CD4-positive, alpha-beta T cell treated with Interferon gamma for 1 hour (primary cell): ENCODE data around the gene CST4.
"Not testable (repeated sequence)": the region's sequence is repeated elsewhere in the genome, so short reads cannot be mapped to it uniquely, and the experiment has no call there.

Source experiments
- DNase-seq: peaks from one replicate; pipeline ENCODE4 v3.0.0-alpha.2; 2020

The CST4 gene

DNA sequence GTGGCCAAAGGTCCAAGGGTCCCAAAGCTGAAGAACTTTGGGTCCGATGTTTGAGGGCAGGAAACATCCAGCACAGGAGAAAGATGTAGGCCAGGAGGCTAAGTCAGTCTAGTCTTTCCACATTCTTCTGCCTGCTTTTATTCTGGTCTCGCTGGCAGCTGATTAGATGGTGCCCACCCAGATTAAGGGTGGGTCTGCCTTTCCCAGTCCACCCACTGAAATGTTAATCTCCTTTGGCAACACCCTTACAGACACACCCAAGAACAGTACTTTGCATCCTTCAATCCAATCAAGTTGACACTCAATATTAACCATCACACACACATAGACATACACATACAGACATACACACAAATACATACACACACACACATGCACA lies 29.2 kb downstream of the CST4 start:
- not testable (repeated sequence) for DNase-seq

DNA sequence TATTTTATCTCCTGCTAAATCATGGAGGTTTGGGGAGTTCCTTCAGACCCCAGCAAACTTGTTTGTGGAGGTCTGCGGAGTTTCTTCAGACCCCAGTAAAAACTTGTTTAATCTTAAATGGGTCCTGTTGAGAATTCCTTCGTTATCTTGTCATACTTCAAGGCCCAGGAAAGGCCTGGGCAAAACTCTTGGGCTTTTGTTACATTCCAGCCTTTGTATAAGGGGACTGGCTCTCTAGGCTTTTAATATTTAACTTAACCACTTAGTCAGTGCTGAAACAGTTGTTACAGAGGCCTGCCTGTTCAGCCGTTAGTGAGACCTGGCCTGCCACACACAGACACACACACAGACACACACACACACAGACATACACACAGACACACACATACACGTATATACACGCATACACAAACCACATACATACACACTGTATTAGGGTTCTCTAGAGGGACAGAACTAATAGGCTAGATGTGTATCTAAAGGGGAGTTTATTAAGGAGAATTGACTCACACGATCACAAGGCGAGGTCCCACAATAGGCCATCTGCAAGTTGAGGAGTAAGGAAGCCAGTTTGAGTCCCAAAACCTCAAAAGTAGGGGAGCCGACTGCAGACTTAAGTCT lies 29.7 kb downstream of the CST4 start:
- DNase-seq, result no peak

DNA sequence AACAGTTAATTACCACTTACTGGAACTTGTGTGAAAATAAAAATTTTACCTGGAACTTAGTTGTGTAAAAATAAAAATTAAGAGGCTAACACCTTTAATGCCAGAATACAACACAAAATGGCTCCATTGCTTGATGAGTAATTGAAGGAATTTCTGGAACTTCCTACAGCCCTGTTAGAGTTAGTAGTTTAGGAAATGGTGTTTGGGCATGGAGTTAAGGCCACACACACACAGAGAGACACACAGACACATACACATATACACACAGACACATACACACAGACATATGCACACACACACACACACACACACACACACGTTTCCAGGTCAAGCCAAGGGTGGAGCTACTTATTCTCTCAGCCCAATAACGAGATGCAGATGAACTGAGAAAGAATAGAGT lies 30.5 kb downstream of the CST4 start:
- DNase-seq, result no peak

DNA sequence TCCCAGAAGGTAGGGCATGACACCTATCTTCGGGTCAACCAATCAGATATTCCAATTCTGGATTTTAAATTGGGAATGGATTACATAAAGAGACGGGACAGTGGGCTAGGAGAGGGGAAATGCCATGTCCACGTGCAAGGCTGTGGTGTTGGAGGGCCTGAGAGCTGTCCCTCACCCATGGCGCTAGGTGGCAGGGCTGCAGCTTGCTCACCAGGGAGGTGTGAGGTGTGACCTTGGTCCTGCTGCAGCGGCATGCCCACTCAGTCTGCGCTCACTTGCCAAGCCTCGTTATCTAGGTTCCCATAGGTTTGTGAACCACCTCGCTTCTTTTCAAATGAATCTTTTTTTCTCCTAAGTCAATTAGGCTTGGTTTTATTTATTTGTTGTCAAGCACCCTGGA lies 31.6 kb downstream of the CST4 start:
- DNase-seq, result no peak

DNA sequence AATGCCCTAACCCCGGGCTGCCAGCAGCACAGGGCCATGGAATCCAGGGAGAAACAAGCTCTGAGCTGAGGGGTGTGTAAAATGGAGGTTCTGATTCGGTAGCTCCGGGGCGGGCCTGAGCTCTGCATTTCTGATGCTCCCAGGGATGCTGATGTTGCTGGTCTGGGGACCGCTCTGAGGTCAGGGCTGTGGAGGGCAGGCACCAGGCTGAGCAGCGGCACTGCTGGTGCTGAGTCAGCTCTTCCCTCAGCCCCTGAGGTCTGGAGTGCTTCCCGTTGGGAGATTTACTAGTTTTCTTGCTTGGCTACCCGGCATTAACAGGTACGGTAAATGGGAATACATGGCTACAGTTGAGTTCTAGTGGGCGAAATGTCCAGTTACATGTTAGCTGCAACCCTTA lies 32.5 kb downstream of the CST4 start:
- no peak for DNase-seq

DNA sequence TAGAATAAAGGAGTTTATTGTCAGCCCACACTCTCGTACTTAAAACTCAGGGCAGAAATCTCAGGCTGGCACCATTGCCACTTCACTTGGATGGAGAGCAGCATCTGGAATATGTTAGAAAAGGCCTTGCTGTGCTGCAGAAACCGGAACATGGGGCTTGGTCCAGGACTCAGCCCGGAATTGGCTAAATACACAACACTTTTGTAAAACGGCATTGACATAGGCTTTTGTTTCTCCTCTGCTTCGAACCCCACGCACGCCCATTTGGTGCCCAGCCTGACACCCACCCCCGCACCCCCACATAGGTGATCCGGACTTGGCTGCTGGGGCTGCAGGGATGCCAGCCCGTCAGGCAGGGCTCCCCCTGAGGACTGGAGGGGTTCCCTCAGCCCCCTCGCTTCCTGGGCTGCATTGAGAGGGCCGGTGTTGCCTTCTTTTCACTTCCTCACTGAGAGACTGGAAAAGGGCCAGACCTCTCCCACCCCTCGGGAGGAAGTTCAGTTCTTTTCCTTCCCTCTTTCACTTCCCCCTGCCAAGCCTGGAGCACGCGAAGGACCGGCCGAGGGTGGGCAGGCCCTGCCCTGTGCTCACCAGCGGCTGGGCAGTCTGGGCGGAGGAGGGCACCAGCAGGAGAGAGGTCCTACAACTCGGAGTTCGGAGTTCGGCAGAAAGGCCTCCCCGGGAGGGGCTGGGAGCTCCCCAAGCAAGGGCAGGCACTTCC lies 33.2 kb downstream of the CST4 start:
- DNase-seq, result peak; percentile 49

DNA sequence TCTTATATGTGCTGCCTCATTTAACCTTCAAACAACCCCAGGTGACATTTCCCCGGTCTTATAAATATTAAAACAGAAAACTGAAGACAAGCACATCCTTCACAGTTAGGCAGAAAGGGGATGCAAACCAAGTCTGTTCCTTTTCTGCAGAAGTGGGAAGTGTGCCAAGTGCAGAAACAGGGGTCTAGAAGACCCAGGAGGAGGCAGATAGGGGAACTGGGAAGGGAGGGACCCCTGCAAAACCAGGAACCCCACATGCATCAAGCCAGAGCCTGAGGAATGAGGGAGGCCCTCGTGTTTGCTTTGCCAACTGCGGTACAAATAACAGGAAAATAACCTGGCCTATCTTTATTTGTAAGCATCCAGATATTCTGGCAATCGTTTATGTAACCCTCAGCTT lies 34.1 kb downstream of the CST4 start:
- DNase-seq, result no peak

DNA sequence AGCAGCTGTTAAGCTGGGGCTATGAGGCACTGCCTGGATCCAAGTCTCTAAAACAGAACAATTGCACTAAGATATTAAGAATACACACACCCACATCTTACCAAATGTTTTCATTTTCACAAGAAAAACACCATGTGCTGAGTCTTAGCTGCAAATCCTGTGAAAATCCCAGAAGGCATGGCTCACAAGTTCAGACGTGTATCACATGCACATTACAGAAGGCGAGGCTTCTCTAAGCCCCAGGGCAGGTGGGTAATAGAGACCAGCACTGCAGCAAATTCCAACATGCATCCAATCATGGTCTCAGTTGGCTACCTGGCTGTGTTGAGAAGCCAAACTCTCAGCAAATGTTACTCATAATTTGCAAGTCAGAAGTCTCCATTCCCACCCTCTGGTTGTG lies 34.8 kb downstream of the CST4 start:
- no peak for DNase-seq

DNA sequence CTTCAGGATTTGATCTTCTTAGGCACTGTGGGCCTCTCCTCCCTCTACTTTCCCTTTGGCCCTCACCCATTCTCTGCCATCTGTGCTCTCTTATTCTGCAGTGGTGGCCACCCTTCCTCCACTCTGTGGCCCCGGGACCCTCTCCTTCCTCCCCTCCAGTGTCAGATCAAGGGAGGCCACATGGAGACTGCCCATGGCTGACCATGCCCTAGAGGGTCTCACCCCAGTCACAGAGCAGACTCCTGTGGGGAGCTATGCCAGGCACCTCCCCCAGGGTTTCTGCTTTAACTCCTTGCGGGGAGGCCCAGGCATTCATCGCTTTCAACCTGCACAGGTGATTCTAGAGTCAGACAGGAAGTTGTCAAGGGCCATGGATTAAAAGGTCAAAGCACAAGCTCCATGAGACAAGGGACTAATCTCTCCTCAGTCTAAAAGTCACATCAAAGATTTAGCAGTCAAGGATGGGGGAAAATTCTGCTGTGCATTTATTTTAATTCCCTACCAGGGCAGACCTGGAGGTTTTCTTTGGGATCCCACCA lies 35.4 kb downstream of the CST4 start:
- DNase-seq, result no peak

DNA sequence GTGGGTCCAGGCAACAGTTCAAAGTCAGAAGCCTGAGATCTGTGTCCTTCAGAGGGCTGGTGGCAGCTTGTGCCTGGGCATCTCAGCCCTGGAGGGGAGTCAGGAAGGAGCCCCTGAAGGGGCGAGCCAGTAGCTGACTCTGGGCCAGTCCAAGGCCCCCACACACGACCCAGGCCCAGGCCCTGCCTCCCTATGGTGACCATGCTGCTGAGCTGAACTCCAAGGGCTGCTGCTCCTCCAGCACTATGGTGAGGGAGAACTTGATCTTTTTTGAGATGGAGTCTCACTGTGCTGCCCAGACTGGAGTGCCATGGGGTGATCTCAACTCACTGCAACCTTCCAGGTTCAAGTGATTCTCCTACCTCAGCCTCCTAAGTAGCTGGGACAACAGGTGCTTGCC lies 35.9 kb downstream of the CST4 start:
- no peak for DNase-seq

DNA sequence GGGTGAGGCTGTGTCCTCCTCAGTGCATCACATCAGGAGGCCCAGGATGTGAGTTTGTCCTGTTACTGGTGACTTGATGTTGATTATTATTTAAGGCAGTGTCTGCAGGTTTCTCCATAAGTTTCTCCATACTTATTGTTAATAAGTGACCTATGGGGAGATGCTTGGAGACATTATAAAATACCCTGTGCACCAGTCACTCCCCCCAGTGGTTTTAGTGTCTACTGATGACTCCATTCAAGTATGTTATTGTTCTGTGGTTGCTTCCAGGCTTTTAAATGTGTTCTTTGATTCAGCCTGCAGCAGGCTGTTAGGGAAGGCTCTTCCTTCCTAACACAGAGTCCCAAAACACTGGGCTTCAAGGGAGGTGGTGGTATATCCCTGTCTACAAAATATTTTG lies 36.5 kb downstream of the CST4 start:
- DNase-seq, result no peak

DNA sequence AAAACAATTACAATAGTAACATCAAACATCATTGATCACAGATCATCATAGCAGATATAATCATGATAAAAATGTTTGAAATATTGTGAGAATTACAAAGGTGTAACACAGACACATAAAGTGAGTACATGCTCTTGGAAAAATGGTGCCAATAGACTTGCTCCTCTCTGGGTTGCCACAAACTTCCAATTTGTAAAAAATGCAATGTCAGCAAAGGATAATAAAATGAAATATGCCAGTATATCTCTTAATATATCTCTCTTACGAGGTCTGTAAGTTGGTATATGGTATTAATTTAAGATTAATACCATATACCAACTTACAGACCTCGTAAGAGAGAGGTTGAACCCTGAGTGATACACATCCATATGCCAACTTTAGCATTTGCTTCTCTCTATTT lies 37.7 kb downstream of the CST4 start:
- DNase-seq, result no peak

DNA sequence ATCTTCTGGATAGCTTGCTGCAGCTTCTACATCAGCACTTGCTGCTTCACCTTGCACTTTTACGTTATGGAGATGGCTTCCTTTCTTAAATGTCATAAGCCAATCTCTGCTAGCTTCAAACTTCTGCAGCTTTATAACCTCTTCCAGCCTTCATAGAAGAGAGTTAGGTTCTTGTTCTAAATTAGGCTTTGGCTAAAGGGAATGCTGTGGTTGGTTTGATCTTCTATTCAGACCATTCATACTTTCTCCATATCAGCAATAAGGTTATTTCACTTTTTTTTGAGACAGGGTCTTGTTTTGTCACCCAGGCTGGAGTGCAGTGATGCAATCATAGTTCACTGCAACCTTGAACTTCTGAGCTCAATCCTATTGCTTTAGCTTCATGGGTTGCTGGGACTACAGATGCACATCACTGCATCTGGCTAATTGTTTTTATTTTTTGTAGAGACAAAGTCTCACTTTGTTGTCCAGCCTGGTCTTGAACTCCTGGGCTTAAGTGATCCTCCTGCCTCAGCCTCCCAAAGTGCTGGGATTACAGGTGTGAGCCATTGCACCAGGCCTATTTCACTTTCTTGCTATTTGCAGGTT lies 38.9 kb downstream of the CST4 start:
- DNase-seq, result no peak

DNA sequence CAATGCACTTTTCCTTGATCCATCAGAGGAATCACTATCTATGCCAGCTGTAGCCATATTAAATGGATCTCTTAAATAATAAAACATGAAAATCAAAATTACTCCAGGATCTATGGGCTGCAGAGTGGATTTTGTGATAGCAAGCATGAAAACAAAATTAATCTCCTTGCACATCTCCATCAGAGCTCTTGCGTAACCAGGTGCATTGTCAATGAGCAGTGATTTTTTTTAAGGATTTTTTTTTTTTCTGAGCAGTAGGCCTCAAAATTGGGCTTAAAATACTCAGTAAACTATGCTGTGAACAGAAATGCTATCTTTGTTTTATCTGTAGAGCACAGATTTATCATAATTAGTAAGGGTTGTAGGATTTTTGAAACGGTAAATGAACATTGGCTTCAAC lies 39.6 kb downstream of the CST4 start:
- DNase-seq, result no peak

DNA sequence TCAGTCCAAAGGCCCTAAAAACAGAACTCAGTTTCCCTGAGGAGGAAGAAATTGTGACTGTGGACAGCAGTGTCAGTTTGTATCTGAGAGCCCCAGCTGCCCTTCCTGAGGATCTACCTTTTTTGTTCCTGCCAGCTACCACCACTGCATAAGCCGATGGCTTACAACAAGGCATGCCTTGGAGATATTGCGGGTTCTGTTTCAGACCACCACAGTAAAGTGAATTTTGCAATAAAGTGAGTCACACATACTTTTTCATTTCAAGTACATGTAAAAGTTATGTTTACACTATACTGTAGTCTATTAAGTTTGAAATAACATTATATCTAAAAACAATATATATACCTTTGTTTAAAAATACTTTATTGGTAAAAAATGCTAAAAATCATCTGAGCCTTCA lies 41.5 kb downstream of the CST4 start:
- no peak for DNase-seq

DNA sequence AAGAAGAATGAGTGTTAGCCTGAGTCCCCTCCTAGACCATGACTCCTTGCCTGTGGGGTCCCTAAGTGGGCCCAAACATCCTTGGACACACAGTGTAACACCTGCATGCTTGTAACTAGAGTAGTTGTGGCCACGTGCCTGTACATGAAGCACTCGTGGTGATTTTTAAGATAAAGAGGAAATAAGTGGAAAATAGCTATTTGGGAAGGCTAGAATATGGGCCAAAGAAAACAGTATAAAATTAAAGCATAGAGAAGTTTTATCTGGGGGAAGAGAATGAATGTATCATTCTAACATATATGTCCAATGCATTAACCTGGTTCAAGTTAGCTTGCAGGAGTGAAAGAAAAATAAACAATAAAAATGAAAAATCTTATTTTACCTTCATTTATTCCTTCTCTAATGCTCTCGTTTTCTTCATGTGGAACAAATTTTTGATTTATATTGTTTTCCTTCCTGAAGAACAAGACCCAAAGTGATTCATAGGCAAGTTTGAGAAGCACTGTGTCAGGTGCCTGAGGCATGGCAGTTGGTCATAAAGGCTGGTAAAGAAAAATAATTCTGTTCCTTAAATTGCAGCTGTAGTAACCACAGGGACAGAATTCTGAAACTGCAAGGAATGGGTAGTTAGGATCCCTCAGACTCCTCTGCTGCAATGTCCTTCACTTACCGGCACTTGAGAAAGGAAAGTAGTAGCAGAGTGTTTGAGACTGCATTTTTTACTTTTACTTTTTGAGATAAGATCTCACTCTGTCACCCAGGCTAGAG lies 42.5 kb downstream of the CST4 start:
- no peak for DNase-seq

DNA sequence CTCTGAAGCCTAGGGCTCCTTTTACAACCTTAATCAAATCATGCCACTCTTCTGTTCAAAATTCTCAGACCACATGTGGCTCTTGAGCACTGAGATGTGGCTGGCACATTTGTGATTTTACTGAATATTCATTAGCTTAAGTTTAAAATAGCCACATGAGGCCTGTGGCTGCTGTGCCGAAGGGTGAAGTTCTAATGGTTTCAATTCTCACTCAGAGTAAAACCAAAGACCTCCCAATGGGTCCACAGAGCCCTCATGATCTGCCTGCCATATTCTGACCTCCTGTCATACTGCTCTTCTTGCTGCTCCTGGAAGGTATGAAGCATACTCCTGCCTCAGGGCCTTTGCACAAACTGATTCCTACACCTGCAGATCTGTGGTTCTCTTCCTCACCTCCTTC lies 43.3 kb downstream of the CST4 start:
- no peak for DNase-seq

DNA sequence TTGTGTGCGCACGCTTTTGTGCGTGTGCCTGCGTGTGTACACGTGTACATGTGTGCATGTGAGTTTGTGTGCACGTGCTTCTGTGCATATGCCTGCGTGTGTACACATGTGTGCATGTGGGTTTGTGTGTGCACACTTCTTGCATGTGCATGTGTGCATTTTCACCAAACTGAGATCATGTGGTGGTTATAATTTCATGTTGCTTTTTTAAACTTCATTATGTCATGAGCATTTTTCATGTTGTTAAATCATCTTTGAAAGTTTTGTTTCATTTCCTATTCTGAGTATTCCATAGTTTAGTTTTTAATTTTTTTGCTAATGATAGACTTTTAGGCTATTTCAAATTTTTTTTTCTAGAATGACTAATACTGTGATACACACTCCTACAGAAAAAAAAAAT lies 44.7 kb downstream of the CST4 start:
- no peak for DNase-seq

DNA sequence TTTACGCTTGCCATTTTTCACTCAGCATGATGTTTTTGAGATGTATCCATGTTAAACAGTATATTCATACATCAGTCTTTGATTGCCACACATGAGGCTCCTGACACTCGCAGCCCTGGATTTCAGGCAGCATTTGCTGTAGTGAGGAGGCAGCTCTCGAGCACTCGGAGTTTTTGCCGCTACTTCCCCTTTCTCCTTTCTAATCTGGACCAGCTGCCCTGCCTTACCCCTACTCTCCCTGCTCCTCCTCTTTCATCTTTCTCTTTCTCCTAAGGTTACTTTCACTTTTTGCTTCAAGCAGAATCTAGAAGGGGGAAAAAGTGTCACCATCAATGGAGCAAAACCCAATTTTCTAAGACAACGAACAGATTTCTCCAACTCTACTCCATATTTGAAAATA lies 45.2 kb downstream of the CST4 start:
- DNase-seq, result no peak

DNA sequence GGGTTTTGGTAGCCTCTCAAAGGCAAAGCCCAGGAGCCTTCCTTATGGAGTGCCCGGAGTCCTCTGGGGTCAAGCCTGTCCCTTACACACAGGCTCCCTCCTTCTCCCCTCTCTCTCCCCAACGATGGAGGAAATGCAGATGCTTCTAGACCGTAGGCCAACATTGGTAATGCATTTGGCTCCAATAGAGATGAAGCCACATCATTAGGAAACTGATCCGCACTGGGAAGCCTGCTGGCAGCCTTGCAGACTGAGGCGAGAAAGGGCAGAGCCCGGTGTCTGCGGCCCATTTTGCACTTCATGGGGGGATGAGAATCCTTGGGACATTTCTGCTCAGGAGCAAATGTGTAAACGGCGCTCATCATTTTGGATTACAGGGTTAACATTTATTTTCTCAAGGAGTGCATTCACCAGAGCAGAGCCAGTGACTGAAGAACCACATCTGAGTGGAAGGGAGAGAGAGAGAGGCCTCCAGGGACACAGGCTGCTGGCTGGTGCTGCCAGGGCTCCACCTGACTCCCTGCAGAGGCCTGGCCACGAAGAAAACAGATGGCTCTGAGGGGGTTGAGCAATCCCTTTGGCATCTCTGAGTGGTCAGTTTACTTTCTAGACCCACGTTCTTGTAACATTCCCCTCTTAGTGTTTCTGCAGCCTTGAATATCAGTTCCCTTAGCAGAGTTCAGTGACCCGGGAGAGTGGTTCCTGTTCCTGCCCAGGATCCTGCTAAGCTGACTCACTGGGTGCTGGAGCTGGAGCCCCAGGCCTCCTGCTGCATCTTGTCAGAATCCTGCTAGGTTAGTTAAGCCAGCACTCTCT lies 46.7 kb downstream of the CST4 start:
- DNase-seq, result no peak

DNA sequence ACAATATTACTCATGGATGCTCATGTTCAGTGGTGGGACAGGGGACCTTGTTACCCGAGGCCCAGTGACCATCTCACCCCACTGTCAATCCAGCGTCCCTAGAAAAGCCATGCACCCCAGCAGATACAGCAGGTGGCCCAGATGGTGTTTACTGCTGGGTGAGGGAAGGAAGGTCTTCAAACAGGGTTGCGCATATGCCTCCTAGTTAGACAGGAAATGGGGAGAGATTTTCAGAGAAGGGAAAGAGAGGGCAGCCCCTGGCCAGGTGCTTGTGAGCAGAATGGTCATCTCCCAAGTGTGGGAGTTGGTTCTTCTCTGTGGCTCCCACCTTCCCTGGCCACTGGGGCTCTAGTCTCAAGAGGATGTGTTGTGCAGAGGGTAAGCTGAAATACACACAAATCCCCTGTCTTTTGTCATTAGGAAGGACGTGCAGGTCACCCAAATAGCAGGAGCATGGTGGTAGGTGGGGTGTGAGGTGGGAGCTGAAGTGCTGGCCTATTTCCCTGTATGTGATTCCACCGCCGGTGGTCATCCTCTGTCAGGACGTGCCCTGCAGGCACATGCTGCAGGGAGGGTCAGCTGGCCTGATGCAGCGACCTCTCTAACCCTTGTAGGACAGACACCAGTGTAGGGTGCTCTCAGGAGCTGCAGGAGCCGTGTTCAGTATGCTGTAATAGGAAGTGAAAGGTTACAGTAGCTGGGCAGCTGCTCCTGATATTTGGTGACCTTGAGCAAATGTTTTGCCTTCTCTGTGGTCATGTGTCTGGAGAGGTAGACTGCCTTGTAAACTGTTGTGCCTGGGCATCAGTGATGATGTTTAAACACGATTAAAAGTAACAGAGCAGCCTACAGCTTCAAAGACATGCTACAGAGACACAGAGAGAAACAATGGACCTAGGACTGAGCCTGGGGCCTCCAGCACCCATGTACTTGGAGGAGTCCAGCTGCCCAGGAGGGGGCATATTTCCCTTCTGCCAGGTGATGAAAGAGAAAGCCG lies 47.9 kb downstream of the CST4 start:
- no peak for DNase-seq
